ENCODE measurements around the gene TMEM209. TPM values are rescaled to one million over a fixed set of nuclear protein-coding genes. Genes with fewer than 3 reads are reported as not detected.

TMEM209 gene
- total and polyA plus RNA-seq, 12 donors = 6.0 to 77.1 (median 35.9) TPM

GRCh38 chr7:130143986-130144311, 61.3 kb downstream of the TMEM209 start:
- TF ChIP-seq POLR2A (IDR thresholded peaks at IDR 0.05) = no peak
- TF ChIP-seq, protein P1, sequence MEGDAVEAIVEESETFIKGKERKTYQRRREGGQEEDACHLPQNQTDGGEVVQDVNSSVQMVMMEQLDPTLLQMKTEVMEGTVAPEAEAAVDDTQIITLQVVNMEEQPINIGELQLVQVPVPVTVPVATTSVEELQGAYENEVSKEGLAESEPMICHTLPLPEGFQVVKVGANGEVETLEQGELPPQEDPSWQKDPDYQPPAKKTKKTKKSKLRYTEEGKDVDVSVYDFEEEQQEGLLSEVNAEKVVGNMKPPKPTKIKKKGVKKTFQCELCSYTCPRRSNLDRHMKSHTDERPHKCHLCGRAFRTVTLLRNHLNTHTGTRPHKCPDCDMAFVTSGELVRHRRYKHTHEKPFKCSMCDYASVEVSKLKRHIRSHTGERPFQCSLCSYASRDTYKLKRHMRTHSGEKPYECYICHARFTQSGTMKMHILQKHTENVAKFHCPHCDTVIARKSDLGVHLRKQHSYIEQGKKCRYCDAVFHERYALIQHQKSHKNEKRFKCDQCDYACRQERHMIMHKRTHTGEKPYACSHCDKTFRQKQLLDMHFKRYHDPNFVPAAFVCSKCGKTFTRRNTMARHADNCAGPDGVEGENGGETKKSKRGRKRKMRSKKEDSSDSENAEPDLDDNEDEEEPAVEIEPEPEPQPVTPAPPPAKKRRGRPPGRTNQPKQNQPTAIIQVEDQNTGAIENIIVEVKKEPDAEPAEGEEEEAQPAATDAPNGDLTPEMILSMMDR (IDR thresholded peaks at IDR 0.05) = no peak
- no peaks in the 10 kb centered on the region for H3K27me3 ChIP-seq
- no peaks in the 10 kb centered on the region for H3K9me3 ChIP-seq (replicated peaks in 1 of 3)
- peaks cover 0 to 7% of the 10 kb centered on the region in 2 donors for H3K4me1 ChIP-seq (replicated peaks in 1 of 2)
- intact Hi-C loops (cut with DNase I) = no loop called here
- no peak for DNase-seq
- H3K27ac ChIP-seq = peak overlapping the region in 1 of 5 donors; percentile 5
- 85 to 95% (median 93%) methylated on average over 3 of the region's 3 CpGs for WGBS, 4 donors
- no peak overlapping the region for H3K4me3 ChIP-seq
- no peaks in the 10 kb centered on the region for H3K36me3 ChIP-seq (replicated peaks in 1 of 2)

DNA sequence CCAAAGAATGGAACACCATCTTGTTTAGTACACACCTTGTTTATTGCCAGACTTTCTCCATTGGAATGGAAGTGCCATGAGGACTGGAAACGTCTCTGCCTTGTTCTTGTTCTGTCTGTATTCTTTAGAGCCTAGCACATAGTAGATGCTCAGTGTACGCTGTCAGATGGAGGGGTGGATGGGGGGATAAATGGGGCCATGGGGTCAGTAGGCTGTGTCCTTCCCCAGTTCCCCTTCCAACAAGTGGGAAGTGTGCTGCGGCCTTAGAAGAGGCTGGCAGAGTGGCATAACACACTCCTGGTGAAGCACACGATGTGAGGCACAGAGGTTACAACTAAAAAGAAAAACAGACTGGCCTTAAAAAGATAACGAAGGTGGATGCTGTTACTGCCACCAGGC, 61.9 kb downstream of the TMEM209 start:
- DNase-seq = no peak
- Histone ChIP-seq H3K27ac (no peak overlapping the region), H3K4me1 (replicated peaks in 1 of 2) (peaks cover 0 to 7% of the 10 kb centered on the region in 2 donors), H3K4me3 (no peak overlapping the region), H3K36me3 (replicated peaks in 1 of 2) (no peaks in the 10 kb centered on the region), H3K9me3 (replicated peaks in 1 of 3) (no peaks in the 10 kb centered on the region), H3K27me3 (no peaks in the 10 kb centered on the region)
- intact Hi-C loops (cut with DNase I) = no loop called here
- TF ChIP-seq, protein P1 (IDR thresholded peaks at IDR 0.05) = no peak
- no peak for TF ChIP-seq POLR2A (IDR thresholded peaks at IDR 0.05)
- 94 to 97% (median 95%) methylated on average over 5 of the region's 5 CpGs for WGBS, 4 donors

GRCh38 chr7:130142654-130143333, 62.4 kb downstream of the TMEM209 start:
- 92 to 95% (median 93%) methylated on average over 11 to 14 of the region's 14 CpGs for WGBS, 4 donors
- H3K4me1 ChIP-seq (replicated peaks in 1 of 2) = peaks cover 0 to 7% of the 10 kb centered on the region in 2 donors
- intact Hi-C loops (cut with DNase I) = no loop called here
- TF ChIP-seq POLR2A (IDR thresholded peaks at IDR 0.05) = no peak
- TF ChIP-seq, protein P1 (IDR thresholded peaks at IDR 0.05) = no peak
- peak in 2 of 7 donors; percentile 15 to 40 for DNase-seq
- no peak overlapping the region for H3K4me3 ChIP-seq
- H3K36me3 ChIP-seq (replicated peaks in 1 of 2) = no peaks in the 10 kb centered on the region
- peak overlapping the region in 1 of 5 donors; percentile 83 for H3K27ac ChIP-seq
- H3K27me3 ChIP-seq = no peaks in the 10 kb centered on the region
- H3K9me3 ChIP-seq (replicated peaks in 1 of 3) = no peaks in the 10 kb centered on the region

DNA sequence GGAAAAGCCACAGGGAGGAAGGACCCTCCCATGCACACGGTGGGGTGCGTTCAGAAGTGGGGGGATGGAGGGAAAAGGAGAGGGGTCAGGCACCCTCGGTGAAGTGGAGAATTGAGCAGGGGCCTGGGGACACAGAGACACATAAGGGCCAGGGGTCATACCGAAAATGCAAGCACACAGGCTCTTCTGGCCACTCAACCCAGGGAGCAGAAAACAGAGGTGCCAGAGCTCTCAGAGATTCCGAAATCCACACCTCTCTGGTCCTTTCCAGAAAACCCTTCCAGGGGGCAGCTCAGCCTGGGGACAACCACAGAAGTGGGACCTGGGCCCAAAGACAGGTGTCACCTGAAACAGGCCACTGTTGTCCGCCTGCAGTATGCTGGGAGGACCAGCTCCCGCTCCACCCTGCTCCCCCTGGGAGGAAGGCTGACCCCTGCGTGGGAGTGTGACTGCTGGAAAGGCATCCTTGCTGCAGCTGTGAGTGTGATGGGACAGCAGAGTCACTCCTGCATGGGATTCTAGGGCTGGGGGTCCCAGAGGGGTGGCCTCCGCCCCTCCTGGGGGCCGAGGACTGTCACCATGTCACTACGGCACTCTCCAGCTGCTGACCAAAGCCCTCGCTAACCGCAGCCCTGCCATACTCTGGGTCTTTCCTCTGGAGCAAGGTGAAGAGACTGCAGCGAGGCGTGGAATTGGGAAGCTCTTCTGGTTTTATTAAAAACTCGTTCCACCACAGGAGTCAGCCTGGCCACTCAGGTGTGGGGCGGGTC, 63.1 kb downstream of the TMEM209 start:
- peaks cover 0 to 7% of the 10 kb centered on the region in 2 donors for H3K4me1 ChIP-seq (replicated peaks in 1 of 2)
- DNase-seq = peak in 2 of 7 donors; percentile 19 to 52
- WGBS, 4 donors = 67 to 73% (median 70%) methylated on average over 12 to 17 of the region's 17 CpGs

More for the DNA sequence above, 63.1 kb downstream of the TMEM209 start:
- Histone ChIP-seq H3K27me3 (no peaks in the 10 kb centered on the region), H3K9me3 (replicated peaks in 1 of 3) (no peaks in the 10 kb centered on the region), H3K36me3 (replicated peaks in 1 of 2) (no peaks in the 10 kb centered on the region), H3K4me3 (peak overlapping the region in 2 of 4 donors; percentile 32 to 76), H3K27ac (peak overlapping the region in 2 of 5 donors; percentile 82 to 83)
- intact Hi-C loops (cut with DNase I) = no loop called here
- TF ChIP-seq POLR2A (IDR thresholded peaks at IDR 0.05) = no peak
- TF ChIP-seq, protein P1 (IDR thresholded peaks at IDR 0.05) = no peak

Data from adrenal gland (tissue), 12 donors.